Putamen (tissue), 1 donor: ENCODE results near the gene PAK1IP1.
"Not testable (repeated sequence)": the region's sequence is repeated elsewhere in the genome, so short reads cannot be mapped to it uniquely, and the experiment has no call there.

Experiments
- DNase-seq: peaks from one replicate; pipeline ENCODE4 v3.0.0-alpha.2; 2016; ENCODE audit warnings: low spot score

PAK1IP1 gene

GRCh38 chr6:10692965-10693538 is 1.7 kb upstream of the PAK1IP1 start:
- DNase-seq, result no peak

- no peak for DNase-seq
Measured at GRCh38 chr6:10695086-10695657, 400 bp downstream of the PAK1IP1 start.

GRCh38 chr6:10696655-10697054 is 1.9 kb downstream of the PAK1IP1 start:
- no peak for DNase-seq

- no peak for DNase-seq
Measured at GRCh38 chr6:10713962-10714361, 19.2 kb downstream of the PAK1IP1 start.

GRCh38 chr6:10719296-10719963 is 24.7 kb downstream of the PAK1IP1 start:
- no peak for DNase-seq

GRCh38 chr6:10719964-10720264 is 25.1 kb downstream of the PAK1IP1 start:
- no peak for DNase-seq

- DNase-seq, result no peak
Measured at GRCh38 chr6:10720265-10720959, 25.6 kb downstream of the PAK1IP1 start.

GRCh38 chr6:10720960-10721849 is 26.4 kb downstream of the PAK1IP1 start:
- DNase-seq, result not testable (repeated sequence)

- DNase-seq, result no peak
Measured at GRCh38 chr6:10721850-10722569, 27.2 kb downstream of the PAK1IP1 start.

- DNase-seq, result no peak
Measured at GRCh38 chr6:10722570-10722819, 27.7 kb downstream of the PAK1IP1 start.

GRCh38 chr6:10722820-10723566 is 28.2 kb downstream of the PAK1IP1 start, which contains the start of gene TMEM14C:
Gene TMEM14C (plus strand): TSS chr6:10723070. CDS start chr6:10724614, 1,544 bp downstream.
- DNase-seq, result peak; percentile 95

GRCh38 chr6:10723567-10723881 is 28.8 kb downstream of the PAK1IP1 start:
- DNase-seq, result no peak

GRCh38 chr6:10725044-10725443 is 30.3 kb downstream of the PAK1IP1 start:
- no peak for DNase-seq

GRCh38 chr6:10725716-10726115 is 30.9 kb downstream of the PAK1IP1 start:
- no peak for DNase-seq

GRCh38 chr6:10730254-10730653 is 35.5 kb downstream of the PAK1IP1 start:
- no peak for DNase-seq

- no peak for DNase-seq
Measured at GRCh38 chr6:10733151-10733715, 38.5 kb downstream of the PAK1IP1 start.

GRCh38 chr6:10733863-10734262 is 39.1 kb downstream of the PAK1IP1 start:
- DNase-seq, result no peak

- no peak for DNase-seq
Measured at GRCh38 chr6:10736731-10737130, 42.0 kb downstream of the PAK1IP1 start.

GRCh38 chr6:10740061-10740460 is 45.3 kb downstream of the PAK1IP1 start:
- DNase-seq, result no peak

GRCh38 chr6:10741643-10742042 is 46.9 kb downstream of the PAK1IP1 start:
- not testable (repeated sequence) for DNase-seq

GRCh38 chr6:10742251-10742650 is 47.5 kb downstream of the PAK1IP1 start:
- no peak for DNase-seq
